ENCODE results near the gene SUSD3.
A peak's percentile ranks its signal among the peaks of the same experiment; 100 is the strongest.
"Not testable (repeated sequence)": the region's sequence is repeated elsewhere in the genome, so short reads cannot be mapped to it uniquely, and the experiment has no call there.

SUSD3 gene

DNA sequence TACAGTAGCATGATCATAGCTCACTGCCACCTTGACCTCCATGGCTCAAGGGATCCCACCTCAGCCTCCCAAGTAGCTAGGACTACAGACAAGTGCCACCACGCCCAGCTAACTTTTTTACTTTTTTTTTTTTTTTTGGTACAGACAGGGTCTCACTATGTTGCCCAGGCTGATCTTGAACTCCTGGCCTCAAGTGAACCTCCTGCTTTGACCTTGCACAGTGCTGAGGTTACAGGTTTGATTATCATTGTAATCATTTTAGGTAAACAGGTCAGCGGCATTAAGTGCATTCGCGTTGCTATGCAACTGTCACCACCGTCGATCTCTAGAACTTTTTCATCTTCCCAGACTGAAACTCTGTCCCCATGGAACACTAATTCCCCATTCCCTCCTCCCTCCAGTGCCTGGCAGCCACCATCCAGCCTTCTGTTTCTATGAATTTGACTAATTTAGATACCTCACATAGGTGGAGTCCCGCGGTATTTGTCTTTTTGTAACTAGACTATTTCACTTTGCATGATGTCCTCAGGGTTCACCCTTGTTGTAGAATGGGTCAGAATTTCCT lies 31.7 kb downstream of the SUSD3 start:
- no peak for DNase-seq (ENCODE audit: low read depth, low spot score)
- no peak overlapping the region for H3K27ac ChIP-seq

DNA sequence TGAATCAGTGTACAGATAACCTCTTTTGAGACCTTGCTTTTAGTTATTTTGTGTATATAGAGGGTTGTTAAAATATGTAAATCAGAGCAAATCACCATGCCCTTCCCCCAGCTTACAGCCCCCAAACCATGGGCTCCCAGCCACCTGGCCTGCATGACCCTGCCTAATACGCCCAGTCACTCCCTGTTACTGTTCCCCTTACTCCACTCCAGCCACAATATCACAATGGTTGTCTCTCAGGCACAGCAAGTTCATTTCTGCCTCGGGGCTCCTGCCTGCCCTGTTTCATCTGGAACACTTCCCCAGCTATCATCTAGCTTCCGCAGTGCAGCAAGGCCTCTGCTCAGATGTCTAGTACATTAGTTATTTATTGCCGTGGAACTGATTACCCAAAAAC lies 32.6 kb downstream of the SUSD3 start:
- DNase-seq (ENCODE audit: low read depth, low spot score) = no peak
- peak overlapping the region; percentile 72 for H3K27ac ChIP-seq

DNA sequence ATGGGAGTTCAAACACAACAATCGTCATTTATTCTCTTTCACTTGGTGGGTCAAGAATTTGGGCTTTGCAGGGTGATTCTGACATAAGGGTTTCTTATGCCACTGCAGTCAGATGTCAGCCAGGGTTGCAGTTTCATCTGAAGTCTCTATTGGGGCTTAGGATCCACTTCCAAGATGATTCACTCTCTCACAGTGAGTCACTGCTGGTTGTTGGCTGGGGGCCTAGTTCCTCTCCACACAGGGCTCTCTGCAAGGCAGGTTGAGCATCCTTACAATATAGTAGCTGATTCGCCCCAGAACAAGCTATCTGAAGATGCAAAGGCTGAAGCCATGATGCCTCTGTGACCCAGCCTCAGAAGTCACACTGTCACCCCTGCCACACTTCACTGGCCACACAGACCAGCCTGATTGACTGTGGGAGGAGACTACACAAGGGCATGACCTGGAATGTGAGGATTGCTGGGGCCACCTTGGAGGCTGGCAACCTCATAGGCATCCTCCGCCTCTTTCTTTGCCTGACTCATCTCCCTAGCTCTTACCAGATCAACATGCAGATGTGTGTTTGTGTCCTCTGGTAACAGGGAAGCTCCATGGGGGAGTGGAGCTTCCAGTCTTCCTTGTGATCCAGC lies 33.1 kb downstream of the SUSD3 start:
- H3K27ac ChIP-seq = peak overlapping the region; percentile 72
- peak; percentile 70 for DNase-seq (ENCODE audit: low read depth, low spot score)

DNA sequence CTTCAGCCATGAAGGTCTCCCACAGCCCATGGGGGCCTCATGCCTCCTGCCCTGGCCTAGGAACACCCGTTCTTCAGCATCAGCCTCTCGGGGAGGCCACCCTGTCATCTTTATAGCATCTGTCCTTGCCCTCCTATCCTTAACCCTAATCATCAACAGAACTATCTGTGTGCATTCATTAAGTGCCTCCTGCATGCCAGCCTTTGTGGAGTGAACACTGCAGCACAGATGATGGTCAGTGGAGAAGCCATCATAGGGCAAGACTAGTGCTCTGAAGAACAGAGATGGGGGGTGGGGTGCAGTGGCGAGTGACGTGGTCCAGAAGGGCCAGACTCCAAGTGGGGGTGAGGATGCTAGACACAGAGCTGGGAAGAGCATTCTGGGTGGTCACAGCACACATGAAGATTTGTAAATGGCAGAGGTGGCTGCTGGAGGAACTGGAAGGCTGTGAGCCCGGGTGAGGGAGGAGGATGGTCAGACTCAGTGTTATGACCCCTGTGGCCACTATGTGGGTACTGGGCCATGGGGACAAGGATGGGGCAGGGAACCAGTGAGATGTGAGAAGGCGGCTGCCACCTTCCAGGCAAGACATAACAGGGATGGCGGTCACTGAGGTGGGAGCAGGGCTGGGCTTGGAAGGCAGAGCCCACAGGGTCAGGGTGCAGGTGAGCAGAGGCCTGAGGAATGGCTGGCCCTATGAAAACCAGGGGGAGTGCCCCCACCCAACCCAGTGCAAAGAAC lies 33.9 kb downstream of the SUSD3 start:
- no peak for DNase-seq (ENCODE audit: low read depth, low spot score)
- H3K27ac ChIP-seq = peak overlapping the region; percentile 72

DNA sequence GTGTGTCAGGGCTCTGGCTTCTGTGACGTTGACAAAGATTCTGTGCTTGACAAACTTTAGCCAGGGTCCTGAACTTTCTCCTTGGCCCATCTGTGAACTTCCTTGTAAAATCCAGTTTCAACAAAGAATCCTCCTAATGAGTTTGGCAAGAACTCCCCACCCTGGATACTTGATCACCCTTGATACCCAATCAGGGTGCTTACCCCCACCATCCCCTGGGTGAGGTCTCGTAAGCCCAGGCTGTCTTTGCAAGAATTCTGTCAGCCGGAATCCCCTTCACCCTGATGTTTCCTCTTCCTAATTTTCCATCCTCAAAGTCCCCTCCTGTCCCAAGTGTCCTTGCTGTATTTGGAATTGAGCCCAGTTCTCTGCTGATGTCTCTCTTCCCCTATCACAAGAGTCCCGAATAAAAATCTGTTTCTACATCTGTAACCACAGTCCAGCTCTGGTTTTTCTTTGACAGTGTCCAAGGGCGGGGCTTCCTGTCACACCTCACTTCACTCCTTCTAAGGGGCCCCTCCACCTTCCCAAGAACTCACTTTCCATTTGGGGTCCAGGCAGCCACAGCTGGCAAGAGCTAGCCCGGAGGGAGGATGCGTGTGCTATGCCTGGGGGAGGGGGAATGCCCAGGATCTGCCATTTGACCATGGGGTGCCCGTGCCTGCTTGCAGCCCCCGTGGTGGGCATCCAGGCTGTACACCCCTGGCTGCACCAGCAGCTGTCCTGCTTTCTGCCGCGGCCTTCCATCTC lies 34.8 kb downstream of the SUSD3 start:
- no peak for DNase-seq (ENCODE audit: low read depth, low spot score)
- no peak overlapping the region for H3K27ac ChIP-seq

DNA sequence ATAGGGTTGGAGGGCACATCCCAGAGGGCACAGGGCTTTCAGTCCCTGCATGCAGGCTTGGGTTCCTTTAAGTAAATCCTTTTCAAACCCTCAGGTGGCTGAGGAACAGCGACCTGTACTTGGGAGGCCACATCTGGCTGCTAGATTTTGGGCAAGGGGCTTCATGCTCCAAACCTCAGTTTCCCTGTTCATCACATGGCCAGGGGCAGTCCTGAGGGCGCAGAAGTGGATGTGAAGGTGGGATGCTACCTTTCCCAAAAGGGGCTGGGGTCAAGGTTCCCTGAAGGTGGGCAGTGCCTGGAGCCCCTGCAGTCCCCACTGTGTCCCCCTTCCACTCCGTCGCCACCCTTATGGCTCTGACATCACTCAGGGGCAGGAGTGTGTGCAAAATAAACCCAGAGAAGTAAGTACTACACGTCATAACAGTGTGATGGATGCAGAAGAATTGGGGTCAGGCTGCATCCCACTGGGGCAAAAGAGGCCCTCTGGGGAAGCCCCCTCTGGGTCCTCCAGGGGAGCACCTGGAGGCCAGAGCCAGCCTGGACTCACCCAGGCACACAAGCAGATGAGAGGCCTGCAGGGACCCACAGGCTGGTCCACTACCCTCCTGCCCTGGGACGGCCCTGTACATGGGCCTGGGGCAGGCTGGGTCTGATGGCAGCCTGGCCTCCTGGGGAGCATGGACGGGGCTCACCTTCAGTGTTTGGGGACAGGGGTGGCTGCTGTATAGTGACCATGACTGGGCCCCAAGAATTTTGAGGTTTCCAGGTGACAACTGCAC lies 35.6 kb downstream of the SUSD3 start:
- DNase-seq (ENCODE audit: low read depth, low spot score) = no peak
- no peak overlapping the region for H3K27ac ChIP-seq

DNA sequence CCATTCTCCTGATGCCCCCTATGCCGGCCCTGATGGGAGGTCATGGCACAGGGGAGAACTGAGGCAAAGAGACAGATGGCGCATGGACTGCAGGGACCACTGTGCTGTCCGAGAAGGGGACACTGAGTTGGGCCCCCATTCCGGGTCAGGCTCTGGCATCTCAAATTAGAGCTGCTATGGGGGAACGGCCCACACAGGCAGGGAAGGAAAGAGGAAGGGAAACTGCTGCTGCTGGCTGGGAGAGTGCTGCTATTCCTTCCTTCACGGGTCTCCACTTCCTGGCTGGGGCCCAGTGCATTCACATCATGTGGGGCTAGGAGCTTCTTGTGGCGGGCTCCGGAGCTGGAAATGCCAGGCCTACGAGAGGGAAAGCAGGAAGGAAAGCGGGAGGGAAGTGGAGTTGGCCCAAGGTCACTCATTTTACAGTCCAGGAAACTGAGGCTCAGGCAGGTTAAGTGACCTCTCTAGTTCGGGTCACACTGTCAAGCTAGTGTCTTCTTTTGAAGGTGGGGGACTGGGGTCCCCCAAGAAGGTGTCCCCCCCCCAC lies 36.2 kb downstream of the SUSD3 start:
- DNase-seq (ENCODE audit: low read depth, low spot score) = no peak
- peak overlapping the region; percentile 80 for H3K27ac ChIP-seq

DNA sequence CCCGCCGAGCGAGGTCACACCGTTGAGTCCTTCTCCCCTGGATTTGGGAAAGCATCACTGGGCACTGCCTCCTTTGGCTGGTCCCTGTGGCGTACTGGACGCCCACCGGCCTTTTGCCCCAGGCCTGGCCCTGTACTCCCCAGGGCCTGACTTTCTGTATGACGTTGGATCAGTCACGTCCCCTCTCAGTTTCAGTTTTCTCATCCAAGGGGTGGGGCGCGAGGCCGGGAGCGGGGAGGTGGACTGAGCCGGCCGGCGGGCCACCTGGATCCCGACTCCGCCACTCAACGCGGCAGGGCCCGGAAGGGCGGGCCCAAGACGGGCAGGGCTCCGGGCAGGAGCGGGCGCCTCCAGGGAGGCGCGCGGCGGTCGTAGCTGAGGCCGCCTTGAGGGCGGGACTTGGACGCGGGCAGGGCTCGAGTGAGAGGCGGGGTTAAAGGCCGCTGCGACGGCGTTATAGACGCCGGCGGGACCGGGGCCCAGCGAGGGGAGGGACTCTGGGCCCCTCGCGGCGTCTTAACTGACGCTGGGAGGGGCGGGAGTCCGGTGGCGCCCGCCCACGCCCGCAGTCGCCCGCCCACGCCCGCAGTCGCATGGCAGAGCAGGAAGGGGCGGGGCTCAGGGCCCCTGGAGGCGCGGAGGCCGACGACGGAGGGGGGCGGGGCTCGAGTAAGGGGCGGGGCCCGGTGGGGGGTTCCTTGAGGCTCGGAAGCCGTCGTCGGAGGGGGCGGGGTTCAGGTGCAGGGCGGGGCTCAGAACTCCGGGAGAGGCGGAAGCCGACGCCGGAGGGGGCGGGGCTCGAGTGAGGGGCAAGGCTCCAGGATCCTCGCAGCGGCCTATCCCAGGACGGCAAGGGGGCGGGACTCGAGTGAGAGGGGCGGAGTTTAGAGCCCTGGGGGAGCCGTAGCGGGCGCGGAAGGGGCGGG lies 37.0 kb downstream of the SUSD3 start:
- H3K27ac ChIP-seq = peak overlapping the region; percentile 80
- peak; percentile 84 for DNase-seq (ENCODE audit: low read depth, low spot score)

DNA sequence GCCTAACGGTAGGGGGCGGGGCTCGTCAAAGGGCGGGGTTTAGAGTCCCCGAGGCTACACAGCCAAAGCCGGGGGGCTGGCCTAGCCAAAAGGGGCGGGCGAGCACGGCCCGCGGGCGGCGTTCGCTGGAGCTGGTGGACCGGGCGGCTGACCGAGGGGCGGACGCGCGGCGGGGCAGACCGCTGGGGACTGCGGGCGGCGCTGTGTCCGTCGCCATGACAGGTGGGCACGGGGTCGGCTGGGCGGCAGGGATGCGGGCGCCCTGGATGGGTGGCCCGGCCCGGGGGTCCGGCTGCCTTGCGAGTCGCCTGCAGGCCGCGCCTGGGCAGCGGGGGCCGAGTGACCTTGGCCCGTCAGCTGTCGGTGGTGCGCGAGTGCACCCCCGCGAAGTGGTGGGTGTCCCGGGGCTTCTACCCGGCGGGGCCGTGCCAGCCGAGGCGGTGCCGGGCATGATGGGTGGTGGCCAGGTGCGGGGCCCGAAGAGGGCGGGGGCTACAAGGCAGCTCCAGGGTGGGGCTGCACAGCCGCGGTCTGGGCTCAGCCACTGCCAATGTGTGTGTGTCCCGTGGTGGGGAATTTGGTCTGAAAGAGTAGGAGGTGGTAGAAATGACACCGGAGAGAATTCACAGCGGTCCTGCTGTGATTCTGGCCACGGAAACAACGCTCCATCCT lies 37.8 kb downstream of the SUSD3 start, which contains the start of gene CARD19:
TSS of gene CARD19 (plus strand) at position 87 of the 672 bp plus-strand sequence. CDS start at position 216, 129 bp downstream.
- peak within 1 kb of the TSS; percentile 80 for H3K27ac ChIP-seq
- DNase-seq (ENCODE audit: low read depth, low spot score) = no peak

DNA sequence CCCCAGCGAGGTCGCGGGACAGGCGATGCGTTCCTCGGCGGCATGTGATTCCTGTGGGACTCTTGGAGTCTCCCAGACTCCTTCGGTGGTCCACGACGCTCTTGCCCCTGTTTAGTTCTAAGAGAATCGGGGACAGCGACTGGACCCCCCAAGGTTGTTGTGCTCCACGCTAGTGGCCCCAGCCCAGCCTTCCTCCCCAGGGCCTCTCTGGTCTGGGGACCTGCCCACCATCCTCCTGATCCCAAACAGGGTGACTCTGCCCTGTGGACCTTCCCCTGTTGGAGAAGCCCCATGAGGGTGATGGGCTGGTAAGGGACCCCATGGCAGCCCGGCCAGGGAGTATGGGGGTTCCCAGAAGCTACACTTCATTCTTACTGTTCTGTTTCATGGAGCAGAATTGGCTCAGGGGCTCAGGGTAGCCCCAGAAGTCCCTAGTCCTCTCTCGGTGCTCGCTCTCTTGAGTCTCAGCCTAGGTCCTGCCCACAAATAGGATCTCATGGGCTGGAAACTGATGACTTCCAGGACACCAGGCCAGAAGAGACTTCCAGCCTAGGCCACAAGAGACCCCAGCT lies 38.4 kb downstream of the SUSD3 start:
- DNase-seq (ENCODE audit: low read depth, low spot score) = no peak
- peak overlapping the region; percentile 62 for H3K27ac ChIP-seq

DNA sequence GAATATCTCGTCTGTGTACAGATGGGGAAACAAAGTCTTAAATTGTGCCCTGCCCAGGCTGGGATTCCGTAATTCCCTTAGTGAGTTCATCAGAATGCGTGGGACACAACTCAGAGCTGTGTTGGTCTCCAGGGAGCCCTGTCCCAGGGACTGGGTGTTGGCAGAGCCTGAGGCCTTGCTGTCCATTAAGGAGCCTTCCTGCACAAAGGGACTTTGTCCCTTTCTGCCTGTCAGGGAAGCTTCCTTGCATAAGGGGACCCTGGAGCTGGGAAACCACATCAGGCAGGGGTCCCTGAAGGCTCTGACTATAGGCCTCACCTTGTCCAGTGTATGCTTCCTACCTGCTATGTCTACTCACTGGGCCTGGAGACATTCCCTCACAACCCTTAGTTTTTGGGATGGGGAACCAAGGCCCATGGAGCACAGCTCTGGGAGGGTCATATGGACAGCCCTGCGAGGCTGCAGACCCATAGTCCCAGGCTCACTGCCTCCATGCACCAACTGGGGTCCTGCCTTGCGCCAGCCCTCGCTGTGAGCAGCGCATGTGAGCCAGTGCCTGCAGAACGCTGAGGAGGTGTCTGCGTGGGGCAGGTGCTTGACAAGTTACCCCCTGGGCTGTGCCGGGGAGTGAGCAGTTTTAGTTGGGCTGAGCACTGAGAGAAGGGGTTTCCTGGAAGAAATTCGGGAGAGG lies 39.2 kb downstream of the SUSD3 start:
- H3K27ac ChIP-seq = peak overlapping the region; percentile 62
- no peak for DNase-seq (ENCODE audit: low read depth, low spot score)

DNA sequence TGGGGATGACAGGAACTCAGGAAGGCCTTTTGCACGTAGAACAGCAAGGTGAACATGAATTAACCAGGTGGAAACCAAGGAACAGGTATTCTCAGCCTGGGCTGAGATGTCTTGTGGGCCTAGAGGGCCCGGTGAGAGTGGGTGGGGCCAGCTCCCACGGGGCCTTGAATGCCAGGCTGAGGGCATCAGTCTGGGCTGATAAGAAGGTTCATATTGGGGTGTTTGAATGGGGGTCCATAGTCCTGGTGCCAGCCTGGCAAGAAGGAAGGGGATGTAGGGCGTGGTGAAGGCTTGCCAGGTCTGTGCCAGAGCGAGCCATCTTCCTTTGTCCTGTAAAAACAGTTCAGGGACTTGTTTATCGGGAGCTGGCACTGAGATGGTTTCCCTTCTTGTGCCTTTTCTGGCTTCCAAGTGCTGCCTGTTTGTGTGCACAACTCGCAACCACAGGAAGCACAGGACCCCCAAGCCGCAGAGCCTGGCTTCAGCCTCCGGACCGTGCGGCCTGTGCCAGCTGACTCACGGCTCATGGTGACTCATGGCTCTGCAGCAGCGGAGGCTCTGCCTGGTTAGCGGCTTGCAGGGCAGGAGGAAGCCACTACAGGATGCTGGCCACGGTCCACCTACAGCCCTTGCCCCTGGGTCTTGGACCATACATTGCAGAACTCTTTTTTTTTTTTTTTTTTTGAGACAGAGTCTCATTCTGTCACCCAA lies 39.9 kb downstream of the SUSD3 start:
- peak; percentile 66 for DNase-seq (ENCODE audit: low read depth, low spot score)
- H3K27ac ChIP-seq = peak overlapping the region; percentile 62

DNA sequence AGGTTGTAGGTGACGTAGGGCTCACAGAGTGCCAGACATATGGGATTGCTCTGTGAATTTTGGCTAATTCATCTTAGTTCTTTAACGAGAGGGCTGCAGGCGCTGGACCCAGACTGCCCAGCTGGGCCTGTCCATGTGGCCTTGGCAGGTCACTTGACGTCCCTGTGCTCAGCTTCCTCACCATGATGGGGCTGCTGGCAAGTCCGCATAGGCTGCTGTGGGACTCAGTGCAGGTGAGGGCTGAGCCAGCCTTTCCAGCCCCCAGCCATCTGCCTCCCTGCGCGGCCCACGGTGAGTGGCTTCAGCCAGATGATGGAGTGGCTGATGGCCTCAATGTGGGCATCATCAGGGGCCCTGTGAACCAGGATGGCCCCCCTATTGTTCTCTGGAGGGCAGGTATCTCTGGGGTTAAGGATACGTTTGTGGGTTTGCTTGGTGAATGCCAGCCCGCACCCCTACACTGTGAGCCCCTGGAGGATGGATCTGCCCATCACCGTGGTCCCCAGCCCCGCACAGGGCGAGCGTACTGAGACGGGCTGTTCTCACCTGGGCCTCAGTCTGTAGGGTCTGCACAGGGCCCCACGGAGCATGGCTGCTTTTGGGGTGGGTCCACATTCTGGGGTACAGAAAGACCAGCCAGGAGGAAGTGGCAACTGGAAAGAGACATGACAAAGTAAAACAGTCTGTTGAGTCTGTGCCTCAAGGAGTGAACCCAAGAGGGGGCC lies 41.2 kb downstream of the SUSD3 start:
- DNase-seq (ENCODE audit: low read depth, low spot score) = no peak
- peak overlapping the region; percentile 62 for H3K27ac ChIP-seq

DNA sequence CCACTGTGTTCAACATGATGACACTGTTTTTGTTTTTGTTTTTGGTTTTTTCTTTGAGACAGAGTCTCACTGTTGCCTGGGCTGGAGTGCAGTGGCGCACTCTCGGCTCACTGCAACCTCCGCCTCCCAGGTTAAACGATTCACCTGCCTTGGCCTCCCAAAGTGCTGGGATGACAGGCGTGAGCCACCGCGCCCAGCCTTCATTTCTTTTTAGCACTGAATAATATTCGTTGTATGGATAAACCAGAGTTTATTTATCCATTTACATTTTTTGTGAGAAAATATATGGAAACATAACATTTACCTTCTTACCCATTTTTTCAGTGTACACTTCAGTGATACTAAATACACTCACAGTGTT lies 41.8 kb downstream of the SUSD3 start:
- DNase-seq (ENCODE audit: low read depth, low spot score) = no peak
- H3K27ac ChIP-seq = no peak overlapping the region

DNA sequence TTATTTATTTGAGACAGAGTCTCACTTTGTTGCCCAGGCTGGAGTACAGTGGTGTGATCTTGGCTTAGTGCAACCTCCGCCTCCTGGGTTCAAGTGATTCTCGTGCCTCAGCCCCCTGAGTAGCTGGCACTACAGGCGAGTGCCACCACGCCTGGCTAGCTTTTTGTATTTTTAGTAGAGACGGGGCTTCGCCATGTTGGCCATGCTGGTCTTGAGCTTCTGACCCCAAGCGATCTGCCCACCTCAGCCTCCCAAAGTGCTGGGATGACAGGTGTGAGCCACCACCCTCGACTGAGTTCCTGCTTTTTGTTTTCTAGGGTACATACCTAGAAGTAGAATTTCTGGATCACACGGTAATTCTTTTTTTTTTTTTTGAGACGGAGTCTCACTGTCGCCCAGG lies 42.6 kb downstream of the SUSD3 start:
- not testable (repeated sequence) for DNase-seq (ENCODE audit: low read depth, low spot score); H3K27ac ChIP-seq

DNA sequence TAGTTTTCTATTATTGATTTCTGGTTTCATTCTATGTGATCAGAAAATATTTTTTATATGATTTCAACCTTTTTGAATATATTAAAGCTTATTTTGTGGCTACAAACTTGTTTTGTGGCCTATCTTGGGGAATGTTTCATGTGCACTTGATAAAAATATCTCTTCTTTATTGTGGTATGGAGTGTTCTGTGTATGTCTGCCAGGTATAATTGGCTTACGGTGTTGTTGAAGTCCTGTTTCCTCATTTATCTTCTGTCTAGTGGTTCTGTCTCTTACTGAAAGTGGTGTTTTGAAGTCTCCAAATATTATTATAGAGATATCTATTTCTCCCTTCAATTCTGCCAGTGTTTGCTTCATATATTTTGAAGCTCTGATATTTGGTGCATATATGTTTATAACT lies 47.1 kb downstream of the SUSD3 start:
- no peak for DNase-seq (ENCODE audit: low read depth, low spot score)
- H3K27ac ChIP-seq = no peak overlapping the region
